Measurements from ENCODE around the gene ASCL2.
"Not testable (repeated sequence)": the region's sequence is repeated elsewhere in the genome, so short reads cannot be mapped to it uniquely, and the experiment has no call there.

The ASCL2 gene

DNA sequence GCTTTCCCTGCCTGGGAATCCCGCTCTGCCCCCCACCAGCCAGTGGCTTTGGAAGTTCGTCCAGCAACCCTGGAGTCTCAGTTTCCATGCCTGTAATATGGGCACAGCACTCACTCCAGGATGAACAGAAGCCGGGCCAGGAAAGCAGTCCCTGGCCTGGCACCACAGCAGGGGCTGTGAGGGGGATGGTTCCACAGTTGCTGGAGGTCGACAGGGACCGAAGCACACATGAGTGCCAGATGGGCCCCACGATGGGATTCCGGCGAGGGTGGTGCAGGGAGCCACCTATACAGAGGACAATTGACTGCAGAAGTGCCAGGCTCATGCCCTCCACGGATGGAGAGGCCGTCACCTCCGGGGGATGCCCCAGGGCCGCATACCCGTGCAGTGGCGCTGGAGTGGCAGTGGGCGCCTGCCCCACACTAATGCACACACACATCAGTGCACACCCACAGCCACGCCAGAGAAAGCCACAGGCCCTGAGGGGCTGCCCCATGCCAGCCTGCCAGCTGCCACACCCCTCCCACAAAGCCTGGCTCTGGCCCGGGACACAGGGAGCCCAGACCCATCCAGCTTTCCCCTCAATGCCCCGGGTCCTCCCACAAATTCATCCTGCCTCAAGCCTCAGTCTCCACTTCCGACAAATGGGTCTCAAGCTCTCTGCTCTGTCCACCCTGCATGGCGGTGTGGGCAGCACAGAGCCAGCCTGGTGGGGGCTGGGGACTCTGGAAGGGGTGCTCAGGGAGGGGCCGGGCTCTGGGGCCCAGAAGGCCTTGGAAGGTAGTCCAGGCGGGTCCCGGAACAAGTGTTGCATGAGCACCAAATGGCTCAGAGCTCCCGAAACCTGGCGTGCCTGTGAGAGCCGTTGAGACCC lies 9.7 kb downstream of the ASCL2 start:
- DNase-seq (ENCODE audit: low read depth in 3 of 3) = no peak

DNA sequence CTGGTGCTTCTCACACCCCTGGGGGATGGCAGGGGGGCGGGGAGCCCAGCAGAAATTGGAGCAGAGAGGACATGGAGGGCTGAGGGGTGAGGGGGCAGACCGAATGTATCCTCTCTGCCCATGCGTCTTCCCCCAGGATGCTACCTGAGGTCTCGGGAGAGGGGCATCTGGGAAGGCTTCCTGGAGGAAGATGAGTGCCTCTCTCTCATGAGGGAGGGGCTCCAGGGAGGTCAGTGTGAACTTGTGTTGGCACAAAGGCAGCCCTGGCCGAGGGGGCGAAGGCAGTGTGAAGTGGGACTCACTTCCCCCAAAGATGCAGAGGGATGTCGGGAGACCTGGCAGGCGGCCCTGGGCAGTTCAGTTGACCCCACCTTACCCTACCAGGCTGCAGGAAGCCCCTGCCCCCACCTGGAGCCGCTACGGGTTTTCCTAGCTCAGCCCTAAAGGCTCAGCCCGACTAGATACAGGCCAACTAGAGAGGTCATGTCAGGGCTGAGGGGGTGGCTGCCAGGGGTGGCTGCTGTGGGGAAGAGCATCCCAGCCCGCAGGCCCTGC lies 10.4 kb downstream of the ASCL2 start:
- no peak for DNase-seq (ENCODE audit: low read depth in 3 of 3)

DNA sequence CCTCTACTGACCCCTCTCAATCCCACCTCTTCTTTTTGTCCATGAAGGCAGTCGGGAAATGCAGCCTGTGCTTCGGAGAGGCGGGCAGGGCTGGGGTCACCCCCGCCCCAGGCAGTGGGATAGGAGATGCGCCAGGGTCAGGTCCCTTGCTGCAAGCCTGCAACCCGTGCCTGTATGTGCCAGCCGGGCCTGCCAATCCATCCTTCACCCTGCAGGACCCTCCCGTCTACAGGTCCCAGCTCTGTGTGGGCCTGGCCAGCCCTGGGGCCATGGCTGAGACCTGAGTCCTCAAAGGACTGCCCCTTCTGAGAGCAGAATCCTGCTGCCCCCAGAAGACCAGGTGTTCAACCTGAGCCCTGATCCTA lies 10.9 kb downstream of the ASCL2 start:
- no peak for DNase-seq (ENCODE audit: low read depth in 3 of 3)

DNA sequence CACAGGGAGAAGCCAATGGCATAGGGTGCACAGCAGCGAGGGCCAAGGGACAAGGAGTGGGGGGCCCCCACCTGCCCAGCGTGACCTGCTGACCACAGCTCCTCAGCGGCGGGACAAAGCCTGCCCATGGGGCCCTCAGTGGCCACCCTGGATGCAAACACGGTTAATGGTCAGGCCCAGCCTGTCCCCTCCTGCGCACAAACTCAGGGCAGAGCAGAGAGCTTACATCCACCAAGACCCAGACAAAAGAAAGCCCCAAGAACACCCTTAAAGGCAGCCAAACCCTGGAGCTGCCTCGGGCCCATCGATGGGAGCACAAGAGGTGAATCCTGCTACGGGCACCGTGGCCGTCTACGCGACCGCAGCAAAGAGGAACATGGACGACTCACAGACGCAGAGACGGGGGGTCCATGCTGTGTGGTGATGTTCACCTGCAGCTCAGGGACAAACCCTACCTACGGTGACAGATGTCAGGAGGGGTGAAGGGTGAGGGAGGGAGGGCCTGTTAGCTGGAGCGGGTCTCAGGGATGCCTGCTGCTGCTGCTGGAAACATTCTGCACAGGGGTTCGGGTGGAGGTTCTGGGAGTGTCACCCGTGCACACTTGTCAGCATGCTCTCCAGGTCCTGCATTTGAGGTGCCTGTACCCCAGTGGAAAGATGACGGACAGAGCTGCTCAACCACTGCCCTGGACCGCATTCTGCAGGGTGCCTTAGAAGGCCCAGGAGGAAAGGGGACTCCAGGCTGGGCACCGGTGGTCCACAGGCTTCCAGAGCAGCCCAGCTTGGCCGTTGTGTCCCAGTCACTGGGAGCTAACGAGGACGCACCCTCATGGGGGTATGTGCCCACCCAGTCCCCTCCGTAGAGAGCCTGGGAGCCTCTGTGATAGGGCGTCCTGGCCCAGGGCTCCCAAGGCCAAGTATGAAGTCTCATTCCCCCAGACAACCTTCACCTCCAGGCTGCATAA lies 11.6 kb downstream of the ASCL2 start:
- no peak for DNase-seq (ENCODE audit: low read depth in 3 of 3)

DNA sequence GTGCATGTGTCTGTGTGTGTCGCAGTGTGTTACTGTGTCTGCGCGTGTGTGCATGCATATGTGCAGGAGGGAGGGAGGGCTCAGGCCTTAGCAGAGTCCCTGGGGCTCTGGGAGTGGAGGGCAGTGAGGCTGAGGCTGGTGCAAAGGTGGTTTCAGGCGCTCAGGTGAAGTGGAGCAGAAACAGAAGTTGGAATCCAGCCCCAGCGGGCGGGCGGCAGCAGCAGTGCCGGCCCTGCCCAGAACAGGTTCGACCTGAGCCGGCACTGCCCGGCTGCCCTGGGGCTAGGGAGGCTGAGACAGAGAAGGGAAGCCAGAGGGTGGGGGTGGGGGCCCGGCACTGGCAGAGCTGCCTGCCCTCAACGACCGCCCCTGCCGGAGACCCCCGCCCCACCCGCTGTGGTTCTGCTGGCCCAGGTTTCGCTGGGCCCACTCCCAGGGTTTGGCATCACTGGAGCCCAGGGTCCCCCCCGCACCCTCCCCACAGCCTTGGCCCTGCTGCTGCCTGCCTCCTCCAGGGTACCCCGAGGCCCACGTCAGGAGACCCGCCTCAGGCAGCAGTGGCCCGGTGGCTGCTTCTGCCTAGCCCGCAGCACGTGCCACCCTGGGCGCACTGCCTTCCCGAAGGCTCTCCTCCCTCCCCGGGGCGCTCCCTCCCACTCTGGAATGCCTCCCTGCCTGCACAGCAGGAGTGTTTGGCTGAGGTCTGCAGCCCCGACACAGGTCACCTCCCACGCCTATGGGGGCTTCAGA lies 13.3 kb downstream of the ASCL2 start:
- DNase-seq (ENCODE audit: low read depth in 3 of 3) = no peak

DNA sequence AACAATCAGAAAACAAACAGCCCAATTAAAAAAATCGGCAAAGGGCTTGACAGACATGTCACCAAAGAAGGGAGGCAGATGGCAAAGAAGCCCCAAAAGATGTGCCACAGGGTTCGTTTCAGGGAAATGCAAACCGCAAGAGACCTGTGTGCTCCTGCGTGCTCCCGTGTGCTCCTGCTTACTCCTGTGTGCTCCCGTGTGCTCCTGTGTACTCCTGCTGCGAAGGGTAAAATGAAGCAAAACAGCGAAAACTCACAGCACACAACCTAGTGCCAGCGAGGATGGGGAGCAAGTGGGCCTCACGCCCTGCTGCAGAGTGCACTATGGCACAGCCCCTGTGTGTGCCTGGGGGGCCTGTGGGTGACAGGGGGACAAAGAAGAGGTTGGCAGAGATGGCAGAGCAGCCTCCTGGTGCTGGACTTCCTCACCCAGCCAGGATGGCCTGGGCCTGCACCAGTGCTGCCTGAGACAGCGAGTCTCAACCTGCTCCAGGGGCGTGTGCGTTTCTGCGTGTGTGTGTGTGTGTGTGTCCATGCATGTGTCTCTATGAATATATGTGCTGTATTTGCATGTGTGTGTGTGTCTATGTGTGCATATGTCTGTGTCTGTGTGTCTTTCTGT lies 14.0 kb downstream of the ASCL2 start:
- no peak for DNase-seq (ENCODE audit: low read depth in 3 of 3)

DNA sequence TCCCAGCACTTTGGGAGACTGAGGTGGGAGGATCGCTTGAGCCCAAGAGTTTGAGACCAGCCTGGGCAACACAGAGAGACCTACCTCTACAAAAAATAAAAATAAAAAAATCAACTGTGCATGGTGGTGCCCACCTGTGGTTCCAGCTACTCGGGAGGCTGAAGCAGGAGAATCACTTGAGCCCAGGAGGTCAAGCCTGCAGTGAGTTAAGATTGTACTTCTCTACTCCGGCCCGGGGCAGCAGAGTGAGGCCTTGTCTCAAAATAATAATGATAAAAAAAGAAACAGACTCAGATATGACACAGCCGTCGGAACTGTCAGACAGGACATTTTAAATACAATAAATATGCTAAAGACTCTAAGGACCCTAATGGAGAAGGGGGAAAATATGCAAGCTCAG lies 18.4 kb downstream of the ASCL2 start:
- no peak for DNase-seq (ENCODE audit: low read depth in 3 of 3)

DNA sequence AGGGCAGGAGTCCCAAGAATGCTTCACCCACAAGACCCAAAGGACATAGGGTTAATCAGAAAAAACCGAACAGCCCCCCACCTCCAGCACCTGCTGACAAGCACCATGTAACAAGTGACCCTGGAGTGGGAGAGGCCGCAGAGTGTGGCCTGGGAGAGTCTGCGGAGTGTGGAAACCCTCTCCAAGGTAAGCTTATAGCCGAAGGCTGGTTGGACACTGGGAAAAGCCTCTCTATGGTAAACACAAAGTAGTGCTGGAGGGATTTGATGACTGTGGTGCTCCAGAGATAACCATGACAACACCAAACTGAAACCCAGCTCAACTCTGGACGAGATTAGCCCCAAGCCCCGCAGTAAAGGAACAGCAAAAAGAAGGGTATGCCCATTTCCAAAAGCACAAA lies 19.2 kb downstream of the ASCL2 start:
- DNase-seq (ENCODE audit: low read depth in 3 of 3) = no peak

DNA sequence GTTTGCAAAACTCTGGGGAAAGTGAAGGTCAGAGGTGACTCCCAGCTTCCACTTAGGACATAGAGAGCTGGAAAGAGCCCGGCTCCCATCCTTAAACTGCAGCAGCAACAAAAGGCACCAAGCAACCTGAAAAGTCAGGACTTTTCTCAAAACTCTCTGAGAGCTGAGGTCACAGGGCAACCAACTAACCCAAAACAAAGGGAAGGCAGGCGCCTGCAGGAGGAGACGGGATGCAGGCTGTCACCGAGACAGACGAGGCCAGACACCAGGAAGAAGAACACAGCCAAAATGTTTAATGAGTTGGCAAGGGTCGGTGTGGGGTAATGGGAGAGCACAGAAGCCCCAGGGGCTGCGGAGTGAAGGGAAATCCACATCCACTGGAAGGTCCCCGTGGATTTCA lies 19.9 kb downstream of the ASCL2 start:
- no peak for DNase-seq (ENCODE audit: low read depth in 3 of 3)

DNA sequence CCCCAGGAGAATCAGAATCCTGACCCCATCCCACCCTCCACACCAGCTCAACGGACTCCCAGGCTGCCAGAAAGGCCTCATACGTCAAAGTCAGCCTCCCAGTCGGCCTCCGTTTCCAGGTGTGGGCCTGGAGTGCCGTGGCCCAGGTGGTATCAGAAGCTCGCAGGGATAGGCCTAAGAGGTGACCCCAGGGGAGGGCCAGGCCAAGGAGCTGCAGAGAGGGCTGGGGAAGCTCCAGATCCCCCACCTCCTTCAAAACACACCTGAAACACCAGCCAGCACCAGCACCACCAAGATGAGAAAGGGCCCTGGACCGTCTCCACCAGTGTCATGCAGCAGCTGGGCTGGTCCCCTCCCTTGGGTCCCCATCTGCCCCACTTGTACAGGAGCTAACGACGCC lies 20.3 kb downstream of the ASCL2 start:
- no peak for DNase-seq (ENCODE audit: low read depth in 3 of 3)

DNA sequence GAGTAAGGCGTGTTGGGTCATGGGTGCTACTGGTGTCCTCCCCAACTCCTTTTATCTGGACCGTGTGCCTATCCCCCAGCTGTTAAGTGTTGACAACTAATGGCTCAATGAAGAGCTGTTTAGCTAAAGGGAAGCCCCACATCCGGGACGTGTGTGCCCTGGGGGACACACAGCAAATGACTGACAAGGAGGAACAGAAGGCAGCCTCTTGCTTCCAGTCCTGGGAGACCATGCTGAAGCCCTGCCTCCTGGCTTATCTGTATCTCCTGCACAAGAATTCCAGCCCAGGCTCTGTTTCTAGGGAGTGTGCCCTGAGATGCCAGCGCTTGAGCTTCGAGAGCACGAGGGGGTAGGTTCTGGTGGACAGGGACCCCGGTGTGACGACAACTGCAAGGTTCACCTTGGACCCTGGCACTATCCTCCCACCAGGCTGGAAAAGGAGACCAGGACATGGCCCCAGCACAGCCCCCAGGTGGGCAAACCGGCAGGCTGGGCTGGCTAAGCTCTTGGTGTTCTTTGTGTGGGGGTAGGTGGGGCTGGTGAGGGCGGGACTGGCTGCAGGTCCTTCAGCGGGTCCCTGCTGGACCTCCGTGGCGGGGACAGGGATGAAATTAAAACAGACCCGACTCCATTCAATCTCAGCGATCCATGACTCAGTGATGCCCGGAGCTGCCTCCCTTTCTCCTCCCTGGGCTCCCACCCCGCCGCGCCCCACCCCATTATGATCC lies 21.0 kb downstream of the ASCL2 start:
- no peak for DNase-seq (ENCODE audit: low read depth in 3 of 3)

DNA sequence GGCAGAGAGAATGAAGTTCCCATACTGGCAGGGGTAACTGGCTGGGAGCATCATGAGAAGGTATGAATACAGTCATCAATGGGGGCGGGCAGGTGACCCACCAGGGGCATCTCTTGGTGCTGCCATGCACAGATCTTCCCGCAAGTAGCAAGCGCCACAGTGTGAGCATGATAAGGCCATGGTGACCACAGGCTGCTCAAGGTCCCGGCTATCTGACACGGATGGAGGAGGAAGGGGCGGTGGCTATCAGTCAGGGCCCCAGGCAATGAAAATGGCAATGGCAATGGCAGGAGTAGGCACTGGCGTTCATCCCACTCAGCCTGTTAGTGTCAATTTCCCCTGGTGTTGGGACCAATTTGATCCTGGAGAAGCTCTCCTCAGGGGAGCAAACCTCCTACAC lies 21.6 kb downstream of the ASCL2 start:
- DNase-seq (ENCODE audit: low read depth in 3 of 3) = no peak

DNA sequence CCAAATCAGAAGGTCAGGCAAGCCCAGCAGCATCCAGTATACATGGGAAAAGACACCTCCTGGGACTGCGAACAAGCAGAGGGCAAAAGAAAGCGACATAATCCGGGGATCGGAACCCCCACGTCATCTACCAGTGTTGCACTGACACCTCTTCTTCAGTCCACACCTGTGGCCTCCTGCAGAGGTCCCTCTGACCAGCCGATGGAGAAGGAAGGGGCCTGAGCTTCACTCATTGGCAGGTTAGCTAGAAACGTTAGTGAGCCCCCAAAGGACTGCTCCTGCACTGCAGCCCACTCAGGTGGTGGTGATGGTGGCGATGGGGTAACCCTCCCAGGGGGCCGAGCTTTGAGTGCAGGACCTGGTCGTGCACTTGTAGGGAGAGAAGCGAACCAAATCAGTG lies 22.1 kb downstream of the ASCL2 start:
- DNase-seq (ENCODE audit: low read depth in 3 of 3) = no peak

DNA sequence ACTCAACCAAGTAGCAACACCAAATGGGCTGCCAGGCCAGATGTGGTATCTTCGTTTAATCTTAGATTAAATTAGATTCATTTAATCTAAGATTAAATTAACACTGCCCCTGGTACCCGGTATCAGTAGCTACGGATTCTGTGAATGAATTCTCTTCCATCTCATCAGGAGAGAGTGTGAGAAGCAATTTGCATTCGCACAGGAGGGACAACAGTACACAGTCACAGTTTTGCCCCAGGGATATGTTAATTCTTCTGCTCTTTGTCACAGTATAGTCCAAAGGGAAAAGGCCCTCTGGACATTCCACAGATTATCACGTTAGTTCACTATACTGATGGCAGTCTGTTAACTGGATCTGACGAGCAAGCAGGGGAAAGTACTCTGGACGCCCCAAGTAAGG lies 22.9 kb downstream of the ASCL2 start:
- no peak for DNase-seq (ENCODE audit: low read depth in 3 of 3)

DNA sequence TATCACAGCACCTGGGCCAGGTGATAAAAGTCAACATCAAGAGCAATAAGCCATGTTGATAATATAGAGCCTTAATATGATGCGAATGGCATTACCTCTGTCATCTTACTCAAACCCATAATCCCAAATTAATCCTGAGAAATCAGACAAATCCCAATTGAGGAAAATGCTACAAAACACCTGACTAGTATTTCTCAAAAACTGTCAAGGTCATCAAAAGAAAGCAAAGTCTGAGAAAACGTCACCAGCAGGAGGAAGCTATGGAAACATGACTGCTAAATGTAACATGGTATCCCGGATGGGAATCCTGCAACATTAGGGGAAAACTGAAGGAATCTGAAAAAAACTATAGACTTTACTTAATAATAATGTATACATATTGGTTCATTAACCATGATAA lies 29.6 kb downstream of the ASCL2 start:
- DNase-seq (ENCODE audit: low read depth in 3 of 3) = no peak

DNA sequence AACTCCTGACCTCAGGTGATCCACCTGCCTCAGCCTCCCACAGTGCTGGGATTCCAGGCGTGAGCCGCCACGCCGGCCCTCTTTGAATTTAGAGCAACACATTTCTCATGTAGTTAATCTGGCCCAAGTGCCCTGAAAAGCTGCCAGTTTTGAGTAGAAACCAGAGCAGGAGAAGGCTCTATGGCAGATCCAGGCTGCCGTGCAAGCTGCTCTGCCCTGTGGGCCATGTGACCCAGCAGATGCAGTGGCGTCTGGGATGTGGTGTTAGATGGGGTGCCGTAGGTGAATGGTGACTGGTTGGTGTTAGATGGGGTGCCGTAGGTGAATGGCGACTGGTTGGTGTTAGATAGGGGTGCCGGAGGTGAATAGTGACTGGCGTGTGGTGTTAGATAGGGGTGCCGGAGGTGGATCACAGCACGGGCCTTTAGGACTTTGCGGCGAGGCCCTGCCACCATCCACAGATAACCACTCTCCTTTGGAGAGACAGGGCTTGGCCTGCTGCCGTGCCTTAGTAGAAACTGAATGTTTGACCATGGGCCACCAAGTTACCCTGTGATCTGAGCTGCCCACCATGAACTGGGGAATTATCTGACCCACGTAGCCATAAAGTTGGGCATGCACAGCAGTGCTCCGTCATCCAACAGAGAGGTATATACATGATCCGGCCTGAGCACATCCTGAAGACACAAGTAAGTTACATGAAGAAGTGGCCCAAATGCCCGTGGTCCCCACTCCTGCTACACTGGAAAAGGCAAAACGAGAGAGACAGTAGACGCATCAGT lies 32.7 kb downstream of the ASCL2 start:
- no peak for DNase-seq (ENCODE audit: low read depth in 3 of 3)

DNA sequence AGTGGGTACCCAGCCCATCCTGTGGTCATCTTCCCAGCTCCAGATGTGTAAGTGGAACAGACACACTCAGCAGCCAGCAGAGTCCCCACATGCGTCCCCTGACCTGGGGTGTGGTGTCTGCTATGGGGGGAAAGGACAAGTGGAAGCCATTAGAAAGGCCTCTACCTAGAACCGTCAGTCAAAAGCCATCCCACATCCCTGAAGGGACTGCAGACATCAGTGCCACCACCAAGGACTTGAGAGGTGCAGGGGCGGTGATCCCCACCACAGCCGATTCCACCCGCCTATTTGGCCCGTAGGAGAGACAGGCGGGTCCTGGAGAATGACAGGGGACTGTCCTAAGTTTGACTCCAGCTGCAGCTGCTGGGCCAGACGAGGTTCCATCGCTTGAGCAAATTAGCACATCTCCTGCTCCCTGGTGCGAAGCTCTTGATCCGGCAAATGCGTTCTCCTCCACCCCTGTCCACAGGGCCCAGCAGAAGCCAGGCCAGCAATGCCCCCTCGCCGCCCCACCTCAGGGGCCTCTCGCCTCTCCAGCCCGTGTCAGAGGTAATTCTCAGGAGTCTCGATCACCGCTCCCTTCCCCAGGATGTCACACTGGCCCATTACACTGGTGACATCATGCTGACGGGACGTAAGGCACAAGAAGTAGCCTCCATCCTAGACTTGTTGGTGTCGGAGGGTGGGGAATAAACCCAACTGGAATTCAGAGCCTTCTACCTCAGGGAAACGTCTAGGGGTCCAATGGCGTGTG lies 33.8 kb downstream of the ASCL2 start:
- DNase-seq (ENCODE audit: low read depth in 3 of 3) = not testable (repeated sequence)

DNA sequence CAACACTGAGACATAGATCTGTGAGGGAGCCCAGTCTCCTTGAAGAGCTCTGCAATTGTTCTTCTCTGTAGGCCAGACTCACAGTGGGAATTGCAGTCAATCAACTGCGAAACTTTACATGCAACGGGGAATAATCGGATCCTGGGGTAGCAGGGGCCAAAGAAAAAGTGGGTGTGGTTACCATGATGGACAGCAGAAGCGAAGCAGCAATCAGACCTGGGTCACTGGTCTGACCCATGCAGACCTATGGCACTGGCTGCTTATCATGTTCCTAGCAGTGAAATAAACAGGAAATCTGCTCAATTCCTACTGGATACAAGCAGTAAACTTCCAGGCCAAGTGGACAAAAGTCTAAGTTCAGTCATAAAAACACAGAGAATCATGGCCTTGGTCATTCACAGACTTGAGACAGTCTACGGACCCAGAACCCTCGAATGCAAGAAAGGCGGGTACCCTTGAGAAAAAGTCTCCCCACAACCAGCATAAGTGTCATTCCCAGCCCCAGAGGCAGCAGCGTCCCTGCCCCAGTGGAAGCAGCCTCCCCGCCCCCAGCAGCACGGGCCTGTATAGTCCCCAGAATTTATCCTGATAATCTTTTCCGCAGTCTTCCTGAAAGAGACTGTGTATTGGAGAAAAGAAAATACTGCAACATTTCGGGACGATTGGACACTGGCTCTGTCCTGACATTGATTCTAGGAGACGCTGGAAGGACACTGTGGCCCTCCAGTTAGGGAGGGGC lies 34.6 kb downstream of the ASCL2 start:
- DNase-seq (ENCODE audit: low read depth in 3 of 3) = no peak

All from stimulated activated CD4-positive, alpha-beta T cell treated with anti-CD3 and anti-CD28 coated beads, TNF-alpha, amount 100 ng/mL, for 48 hours (primary cell).